ENCODE data around the gene NUDCD3.
A peak's percentile ranks its signal among the peaks of the same experiment; 100 is the strongest.

The NUDCD3 gene

GRCh38 chr7:44375926-44376342, 114.5 kb downstream of the NUDCD3 start:
- TF ChIP-seq CTCF (conservative IDR thresholded peaks at IDR 0.05; ENCODE audit: control insufficient read depth, insufficient read depth, low read depth, low read length): no peak
- no peak overlapping the region for H3K4me3 ChIP-seq (ENCODE audit: control insufficient read depth, low read depth, low read length)
- no peak for DNase-seq (ENCODE audit: low read depth)

- no peak for DNase-seq (ENCODE audit: low read depth)
- TF ChIP-seq CTCF (conservative IDR thresholded peaks at IDR 0.05; ENCODE audit: control insufficient read depth, insufficient read depth, low read depth, low read length): peak; percentile 4
- no peak overlapping the region for H3K4me3 ChIP-seq (ENCODE audit: control insufficient read depth, low read depth, low read length)
These were observed 115.2 kb downstream of the NUDCD3 start for GRCh38 chr7:44375236-44375699.

- DNase-seq (ENCODE audit: low read depth): no peak
- no peak overlapping the region for H3K4me3 ChIP-seq (ENCODE audit: control insufficient read depth, low read depth, low read length)
- no peak for TF ChIP-seq CTCF (conservative IDR thresholded peaks at IDR 0.05; ENCODE audit: control insufficient read depth, insufficient read depth, low read depth, low read length)
These were observed 116.3 kb downstream of the NUDCD3 start for GRCh38 chr7:44374007-44374763.

GRCh38 chr7:44373418-44373740, 117.1 kb downstream of the NUDCD3 start:
- DNase-seq (ENCODE audit: low read depth): no peak
- no peak for TF ChIP-seq CTCF (conservative IDR thresholded peaks at IDR 0.05; ENCODE audit: control insufficient read depth, insufficient read depth, low read depth, low read length)
- no peak overlapping the region for H3K4me3 ChIP-seq (ENCODE audit: control insufficient read depth, low read depth, low read length)

GRCh38 chr7:44372560-44373417, 117.7 kb downstream of the NUDCD3 start:
- no peak for DNase-seq (ENCODE audit: low read depth)
- TF ChIP-seq CTCF (conservative IDR thresholded peaks at IDR 0.05; ENCODE audit: control insufficient read depth, insufficient read depth, low read depth, low read length): no peak
- no peak overlapping the region for H3K4me3 ChIP-seq (ENCODE audit: control insufficient read depth, low read depth, low read length)

GRCh38 chr7:44368885-44369284, 121.6 kb downstream of the NUDCD3 start:
- no peak for TF ChIP-seq CTCF (conservative IDR thresholded peaks at IDR 0.05; ENCODE audit: control insufficient read depth, insufficient read depth, low read depth, low read length)
- no peak overlapping the region for H3K4me3 ChIP-seq (ENCODE audit: control insufficient read depth, low read depth, low read length)
- DNase-seq (ENCODE audit: low read depth): peak; percentile 18
